H9 (cell line): ENCODE results near the gene ELOF1. TPM values are rescaled to one million over a fixed set of nuclear protein-coding genes. Genes with fewer than 3 reads are reported as not detected.
A peak's percentile ranks its signal among the peaks of the same experiment; 100 is the strongest.

Experiments used
- DNase-seq: peaks from one replicate; pipeline ENCODE4 v3.0.0-alpha.2; 2017
- H2AFZ ChIP-seq: one replicate; pipeline ENCODE4 v1.6.1; 2013; ENCODE audit warnings: mild to moderate bottlenecking, low read length, control low read depth, moderate library complexity
- H2AK5ac ChIP-seq: 2 replicates; pipeline ENCODE4 v1.6.1; 2013; ENCODE audit warnings: low read length, control low read depth, mixed read lengths; ENCODE audit not compliant: insufficient read length
- H2BK120ac ChIP-seq: one replicate; pipeline ENCODE4 v1.6.1; 2013; ENCODE audit warnings: low read depth, mild to moderate bottlenecking, low read length, control low read depth, inconsistent platforms; ENCODE audit not compliant: poor library complexity, severe bottlenecking
- H2BK12ac ChIP-seq: 2 replicates; pipeline ENCODE4 v1.6.1; 2013; ENCODE audit warnings: low read length, control low read depth, mixed read lengths, low read depth; ENCODE audit not compliant: insufficient read length
- H2BK15ac ChIP-seq: 2 replicates; pipeline ENCODE4 v1.6.1; 2013; ENCODE audit warnings: low read depth, low read length, control low read depth
- H2BK20ac ChIP-seq: one replicate; pipeline ENCODE4 v1.6.1; 2013; ENCODE audit warnings: low read depth, mild to moderate bottlenecking, low read length, control low read depth, inconsistent platforms; ENCODE audit not compliant: poor library complexity, severe bottlenecking
- H2BK5ac ChIP-seq: 2 replicates; pipeline ENCODE4 v1.6.1; 2013; ENCODE audit warnings: low read length, control low read depth, mixed read lengths; ENCODE audit not compliant: insufficient read length
- H3K14ac ChIP-seq: 2 replicates; pipeline ENCODE4 v1.6.1; 2013; ENCODE audit warnings: low read length, control low read depth; ENCODE audit not compliant: insufficient read depth
- H3K18ac ChIP-seq: 2 replicates; pipeline ENCODE4 v1.6.1; 2013; ENCODE audit warnings: low read depth, mild to moderate bottlenecking, mixed read lengths, low read length, control low read depth; ENCODE audit not compliant: insufficient read length
- H3K23ac ChIP-seq: 2 replicates; pipeline ENCODE4 v1.6.1; 2013; ENCODE audit warnings: low read length, control low read depth, mixed read lengths, low read depth; ENCODE audit not compliant: insufficient read length
- H3K23me2 ChIP-seq: 2 replicates; pipeline ENCODE4 v1.6.1; 2013; ENCODE audit warnings: low read depth, mild to moderate bottlenecking, mixed read lengths, low read length, control low read depth; ENCODE audit not compliant: insufficient read length, poor library complexity, severe bottlenecking
- H3K27ac ChIP-seq: 2 replicates; pipeline ENCODE4 v1.5.1; 2013; ENCODE audit warnings: low read length, control low read depth, mixed read lengths, low read depth; ENCODE audit not compliant: insufficient read length
- H3K27me3 ChIP-seq: 2 replicates; pipeline ENCODE4 v1.6.1; 2013; ENCODE audit warnings: low read length, control low read depth, inconsistent platforms; ENCODE audit not compliant: insufficient read depth
- H3K4ac ChIP-seq: 2 replicates; pipeline ENCODE4 v1.6.1; 2013; ENCODE audit warnings: low read depth, mild to moderate bottlenecking, control low read depth, inconsistent platforms, low read length, moderate library complexity
- H3K4me1 ChIP-seq: 2 replicates; pipeline ENCODE4 v1.6.1; 2013; ENCODE audit warnings: low read length, control low read depth, inconsistent platforms; ENCODE audit not compliant: insufficient read depth
- H3K4me2 ChIP-seq: 2 replicates; pipeline ENCODE4 v1.6.1; 2013; ENCODE audit warnings: low read length, control low read depth, mixed read lengths; ENCODE audit not compliant: insufficient read length, insufficient read depth
- H3K56ac ChIP-seq: 2 replicates; pipeline ENCODE4 v1.6.1; 2013; ENCODE audit warnings: low read depth, mild to moderate bottlenecking, mixed read lengths, low read length, control low read depth; ENCODE audit not compliant: insufficient read length
- H3K79me1 ChIP-seq: 2 replicates; pipeline ENCODE4 v1.6.1; 2013; ENCODE audit warnings: low read depth, mild to moderate bottlenecking, moderate library complexity, low read length, control low read depth, inconsistent platforms; ENCODE audit not compliant: insufficient read depth, poor library complexity, severe bottlenecking
- H3K79me2 ChIP-seq: 2 replicates; pipeline ENCODE4 v1.6.1; 2013; ENCODE audit warnings: low read length, control low read depth, inconsistent platforms; ENCODE audit not compliant: insufficient read depth
- H3K9ac ChIP-seq: 2 replicates; pipeline ENCODE4 v1.6.1; 2013; ENCODE audit warnings: low read length, control low read depth, mixed read lengths; ENCODE audit not compliant: insufficient read length; ENCODE audit errors: extremely low read depth
- H3K9me3 ChIP-seq: one replicate; pipeline ENCODE4 v1.6.1; 2013; ENCODE audit warnings: low read depth, low read length, inconsistent platforms; ENCODE audit not compliant: control insufficient read depth
- H3T11ph ChIP-seq: one replicate; pipeline ENCODE4 v1.6.1; 2013; ENCODE audit warnings: mild to moderate bottlenecking, low read length, control low read depth, inconsistent platforms
- H4K20me1 ChIP-seq: one replicate; pipeline ENCODE4 v1.6.1; 2013; ENCODE audit not compliant: control insufficient read depth, insufficient read length, insufficient read depth
- H4K5ac ChIP-seq: 2 replicates; pipeline ENCODE4 v1.6.1; 2013; ENCODE audit warnings: low read depth, mild to moderate bottlenecking, mixed read lengths, low read length, control low read depth; ENCODE audit not compliant: insufficient read length
- H4K8ac ChIP-seq: replicated peaks from 2 replicates; pipeline ENCODE4 v1.6.1; 2013; ENCODE audit warnings: low read length, control low read depth, mixed read lengths, low read depth; ENCODE audit not compliant: insufficient read length
- H4K91ac ChIP-seq: 2 replicates; pipeline ENCODE4 v1.6.1; 2013; ENCODE audit warnings: low read depth, mild to moderate bottlenecking, moderate library complexity, mixed read lengths, low read length, control low read depth; ENCODE audit not compliant: insufficient read length
- H3K27ac Mint-ChIP-seq, 3 experiments: 2 replicates in 2 of 3; 3 replicates in 1 of 3; pipeline ENCODE4 v1.8.0; 2020 to 2021; ENCODE audit warnings: mixed read lengths in 3 of 3, mild to moderate bottlenecking in 1 of 3, moderate library complexity in 1 of 3
- H3K27me3 Mint-ChIP-seq: 2 replicates; pipeline ENCODE4 v1.8.0; 2021; ENCODE audit warnings: low read depth, mild to moderate bottlenecking, moderate library complexity, mixed read lengths
- H3K36me3 Mint-ChIP-seq, 3 experiments: 2 replicates in 2 of 3; 3 replicates in 1 of 3; pipeline ENCODE4 v1.8.0; 2020 to 2021; ENCODE audit warnings: low read depth in 3 of 3, mixed read lengths in 3 of 3; ENCODE audit not compliant: insufficient read depth in 1 of 3
- H3K4me1 Mint-ChIP-seq, 2 experiments: 2 replicates each; pipeline ENCODE4 v1.8.0; 2020; ENCODE audit warnings: mixed read lengths in 2 of 2
- H3K4me3 Mint-ChIP-seq, 2 experiments: 2 replicates in 1 of 2; 3 replicates in 1 of 2; pipeline ENCODE4 v1.8.0; 2020 to 2021; ENCODE audit warnings: mild to moderate bottlenecking in 2 of 2, mixed read lengths in 2 of 2, moderate library complexity in 1 of 2
- H3K9me3 Mint-ChIP-seq, 2 experiments: 2 replicates in 1 of 2; 3 replicates in 1 of 2; pipeline ENCODE4 v1.8.0; 2020; ENCODE audit warnings: mild to moderate bottlenecking in 2 of 2, mixed read lengths in 2 of 2, moderate library complexity in 1 of 2
- WGBS: extraction: QIAGEN DNeasy Blood & Tissue Kit; methylation state at CpG from one replicate; pipeline ENCODE4 v1.1.7; 2013; ENCODE audit warnings: missing lambda C conversion rate, low lambda C conversion rate, mixed read lengths; ENCODE audit not compliant: insufficient read length; ENCODE audit errors: extremely low coverage; 5-methylcytosine and 5-hydroxymethylcytosine counted together
- total RNA-seq: library from RNA; stranded (reverse); gene quantifications from 2 replicates; pipeline ENCODE4 v1.2.1, GENCODE V29; 2021
- TF ChIP-seq, protein P1 (sequence below): fragments of 200-600 bp; sonication (generic); conservative IDR thresholded peaks from 3 replicates; pipeline ENCODE4 v1.8.0; 2021; ENCODE audit warnings: antibody characterized with exemption, mild to moderate bottlenecking

The ELOF1 gene
- total RNA-seq, 1 experiment from 2014 or later: 84.9 TPM

DNA sequence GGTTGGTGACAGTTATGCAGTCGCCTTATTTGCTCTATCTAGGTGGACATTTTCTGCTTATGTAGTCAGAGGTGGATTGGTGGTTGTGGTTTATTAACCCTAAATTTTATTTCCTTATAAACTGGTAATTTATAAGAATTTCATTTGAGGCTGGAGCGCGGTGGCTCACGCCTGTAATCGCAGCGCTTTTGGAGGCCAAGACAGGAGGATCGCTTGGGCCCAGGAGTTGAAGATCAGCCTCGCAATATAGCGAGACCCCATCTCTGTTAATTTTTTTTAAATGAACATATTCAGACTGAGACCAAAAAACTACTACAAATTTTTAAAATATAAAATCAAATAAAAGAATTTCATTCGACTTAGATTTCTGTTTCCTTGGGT, 39.1 kb upstream of the ELOF1 start:
- no peak for DNase-seq
- Histone ChIP-seq H4K20me1 (no peaks in the 10 kb centered on the region), H2BK5ac (no peak overlapping the region), H3K18ac (no peak overlapping the region), H3K9ac (peak overlapping the region; percentile 99), H3K23me2 (peaks cover 2% of the 10 kb centered on the region), H4K8ac (no peak overlapping the region), H2AK5ac (no peak overlapping the region), H2BK20ac (no peak overlapping the region), H2BK15ac (no peak overlapping the region), H3K4me1 (no peaks in the 10 kb centered on the region), H3K23ac (no peak overlapping the region), H2AFZ (no peak overlapping the region), H3T11ph (no peak overlapping the region), H3K9me3 (no peaks in the 10 kb centered on the region), H3K4me2 (peak overlapping the region; percentile 54), H3K27me3 (no peaks in the 10 kb centered on the region), H3K14ac (peak overlapping the region; percentile 99; the same call in 1 of the 2 replicates), H2BK120ac (no peak overlapping the region), H4K91ac (peak overlapping the region; percentile 3), H3K79me2 (peaks cover 14% of the 10 kb centered on the region; the same call in 1 of the 2 replicates), H3K79me1 (peaks cover 6% of the 10 kb centered on the region), H3K27ac (no peak overlapping the region), H3K4ac (no peak overlapping the region), H4K5ac (no peak overlapping the region), H3K56ac (no peak overlapping the region), H2BK12ac (no peak overlapping the region)
- TF ChIP-seq, protein P1, sequence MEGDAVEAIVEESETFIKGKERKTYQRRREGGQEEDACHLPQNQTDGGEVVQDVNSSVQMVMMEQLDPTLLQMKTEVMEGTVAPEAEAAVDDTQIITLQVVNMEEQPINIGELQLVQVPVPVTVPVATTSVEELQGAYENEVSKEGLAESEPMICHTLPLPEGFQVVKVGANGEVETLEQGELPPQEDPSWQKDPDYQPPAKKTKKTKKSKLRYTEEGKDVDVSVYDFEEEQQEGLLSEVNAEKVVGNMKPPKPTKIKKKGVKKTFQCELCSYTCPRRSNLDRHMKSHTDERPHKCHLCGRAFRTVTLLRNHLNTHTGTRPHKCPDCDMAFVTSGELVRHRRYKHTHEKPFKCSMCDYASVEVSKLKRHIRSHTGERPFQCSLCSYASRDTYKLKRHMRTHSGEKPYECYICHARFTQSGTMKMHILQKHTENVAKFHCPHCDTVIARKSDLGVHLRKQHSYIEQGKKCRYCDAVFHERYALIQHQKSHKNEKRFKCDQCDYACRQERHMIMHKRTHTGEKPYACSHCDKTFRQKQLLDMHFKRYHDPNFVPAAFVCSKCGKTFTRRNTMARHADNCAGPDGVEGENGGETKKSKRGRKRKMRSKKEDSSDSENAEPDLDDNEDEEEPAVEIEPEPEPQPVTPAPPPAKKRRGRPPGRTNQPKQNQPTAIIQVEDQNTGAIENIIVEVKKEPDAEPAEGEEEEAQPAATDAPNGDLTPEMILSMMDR: no peak
- H3K4me1 Mint-ChIP-seq: peaks cover 19 to 35% of the 10 kb centered on the region in 2 experiments
- H3K9me3 Mint-ChIP-seq: peaks cover 4 to 10% of the 10 kb centered on the region in 2 experiments; a peak in 3 of 5 replicates
- H3K4me3 Mint-ChIP-seq: peak overlapping the region; percentile 91 to 94
- peak overlapping the region; percentile 95 to 97 (median 97) for H3K27ac Mint-ChIP-seq
- H3K27me3 Mint-ChIP-seq: no peaks in the 10 kb centered on the region
- peaks cover 21 to 43% (median 34%) of the 10 kb centered on the region in 3 experiments for H3K36me3 Mint-ChIP-seq
- no CpG with 5 or more reads among the region's 10 CpGs for WGBS
